H1 (cell line): ENCODE data around the gene CELF2. TPM values are rescaled to one million over a fixed set of nuclear protein-coding genes. Genes with fewer than 3 reads are reported as not detected.

Experiments
- CTCF ChIA-PET: fragments of 300-600 bp; sonication (Branson Sonifier 250); formaldehyde crosslinking; loops from one replicate; lab custom pipeline; 2021; ENCODE audit not compliant: partially characterized antibody; lab: Charles Lee
- POLR2A ChIA-PET: fragments of 300-600 bp; sonication (Branson Sonifier 250); formaldehyde crosslinking; loops from one replicate; lab custom pipeline; 2021; ENCODE audit warnings: inconsistent platforms; ENCODE audit not compliant: partially characterized antibody; lab: Charles Lee
- DNase-seq, 2 experiments: peaks; one replicate each; pipeline versions ENCODE4 v3.0.0 to v3.0.0-alpha.2; 2010 to 2022; ENCODE audit warnings: low spot score in 2 of 2, low read depth in 1 of 2, mixed read lengths in 1 of 2
- FAIRE-seq: peaks from 2 replicates; lab custom pipeline; 2011; peaks lifted over from hg19 to GRCh38; lab: Jason Lieb, UNC
- H2AFZ ChIP-seq: 2 replicates; pipeline ENCODE4 v1.8.1; 2012; ENCODE audit warnings: low read length, inconsistent platforms
- H2AK5ac ChIP-seq: 2 replicates; pipeline ENCODE4 v1.6.1; 2013; ENCODE audit warnings: low read depth, low read length
- H2BK120ac ChIP-seq: replicated peaks from 2 replicates; pipeline ENCODE3; 2013; ENCODE audit warnings: low read depth, low read length, inconsistent platforms
- H2BK12ac ChIP-seq: 2 replicates; pipeline ENCODE4 v1.6.1; 2013; ENCODE audit warnings: low read depth, low read length
- H2BK15ac ChIP-seq: 2 replicates; pipeline ENCODE4 v1.6.1; 2013; ENCODE audit warnings: low read length
- H2BK20ac ChIP-seq: 2 replicates; pipeline ENCODE4 v1.6.1; 2013; ENCODE audit warnings: low read length
- H2BK5ac ChIP-seq: 2 replicates; pipeline ENCODE4 v1.6.1; 2013; ENCODE audit warnings: low read depth, low read length
- H3K14ac ChIP-seq: 2 replicates; pipeline ENCODE4 v1.6.1; 2013; ENCODE audit warnings: inconsistent platforms; ENCODE audit not compliant: insufficient read length
- H3K18ac ChIP-seq: 2 replicates; pipeline ENCODE4 v1.6.1; 2013; ENCODE audit warnings: low read length; ENCODE audit errors: extremely low read depth
- H3K23ac ChIP-seq: 2 replicates; pipeline ENCODE4 v1.6.1; 2013; ENCODE audit warnings: inconsistent platforms; ENCODE audit not compliant: insufficient read length
- H3K23me2 ChIP-seq: 2 replicates; pipeline ENCODE4 v1.6.1; 2013; ENCODE audit warnings: low read depth, low read length
- H3K27ac ChIP-seq: 2 replicates; pipeline ENCODE4 v1.6.1; 2011; ENCODE audit warnings: low read depth, low read length, inconsistent platforms
- H3K27me3 ChIP-seq, 4 experiments: replicated peaks in 1 of 4; 1 replicate in 1 of 4; 2 replicates in 3 of 4; pipeline versions ENCODE4 v1.6.1 to v1.8.1; 2011 to 2013; ENCODE audit warnings: low read length in 3 of 4, mild to moderate bottlenecking in 3 of 4, inconsistent platforms in 2 of 4, mixed read lengths in 2 of 4, moderate library complexity in 1 of 4; ENCODE audit not compliant: control insufficient read depth in 3 of 4, insufficient read depth in 3 of 4; ENCODE audit errors: extremely low read depth in 1 of 4
- H3K36me3 ChIP-seq, 4 experiments: 2 replicates each; pipeline versions ENCODE4 v1.6.1 to v1.8.1; 2011 to 2013; ENCODE audit warnings: mild to moderate bottlenecking in 4 of 4, low read length in 3 of 4, moderate library complexity in 2 of 4, control low read depth in 1 of 4, inconsistent platforms in 1 of 4; ENCODE audit not compliant: insufficient read depth in 4 of 4, control insufficient read depth in 2 of 4
- H3K4ac ChIP-seq: replicated peaks from 2 replicates; pipeline ENCODE3; 2013; ENCODE audit warnings: low read length, low read depth, mixed read lengths, inconsistent platforms; ENCODE audit not compliant: insufficient read length
- H3K4me1 ChIP-seq, 4 experiments: replicated peaks in 1 of 4; 1 replicate in 1 of 4; 2 replicates in 3 of 4; pipeline versions ENCODE4 v1.6.1 to v1.8.1; 2011 to 2013; ENCODE audit warnings: low read length in 3 of 4, inconsistent platforms in 2 of 4, mixed read lengths in 1 of 4; ENCODE audit not compliant: insufficient read depth in 4 of 4, control insufficient read depth in 3 of 4
- H3K4me2 ChIP-seq, 2 experiments: 2 replicates each; pipeline versions ENCODE4 v1.6.1 to v1.8.1; 2011 to 2013; ENCODE audit warnings: low read depth in 2 of 2, low read length in 2 of 2, control low read depth in 1 of 2, inconsistent platforms in 1 of 2, mild to moderate bottlenecking in 1 of 2; ENCODE audit not compliant: insufficient read depth in 1 of 2
- H3K4me3 ChIP-seq, 4 experiments: fragments of 200-600, 300-600 bp in 1 of 4; sonication (generic), shearing (Covaris generic), sonication (Bioruptor Twin) in 1 of 4; 2 replicates each; pipeline versions ENCODE4 v1.5.1 to v1.8.1; 2011 to 2016; ENCODE audit warnings: low read length in 4 of 4, low read depth in 3 of 4, control low read depth in 2 of 4, inconsistent platforms in 2 of 4, mild to moderate bottlenecking in 2 of 4, mixed read lengths in 1 of 4, moderate library complexity in 1 of 4; ENCODE audit not compliant: insufficient read depth in 2 of 4; ENCODE audit errors: extremely low read depth in 1 of 4
- H3K56ac ChIP-seq: replicated peaks from 2 replicates; pipeline ENCODE3; 2013; ENCODE audit warnings: low read depth, mild to moderate bottlenecking, mixed read lengths, low read length, inconsistent platforms; ENCODE audit not compliant: insufficient read length
- H3K79me1 ChIP-seq: 2 replicates; pipeline ENCODE4 v1.6.1; 2013; ENCODE audit warnings: low read depth, low read length, control low read depth
- H3K79me2 ChIP-seq, 2 experiments: 2 replicates each; pipeline versions ENCODE4 v1.6.1 to v1.8.1; 2012 to 2013; ENCODE audit warnings: low read length in 2 of 2, mild to moderate bottlenecking in 2 of 2, inconsistent platforms in 1 of 2; ENCODE audit not compliant: insufficient read depth in 2 of 2, control insufficient read depth in 1 of 2
- H3K9ac ChIP-seq, 4 experiments: replicated peaks in 1 of 4; 1 replicate in 1 of 4; 2 replicates in 3 of 4; pipeline versions ENCODE4 v1.6.1 to v1.8.1; 2011 to 2013; ENCODE audit warnings: low read depth in 3 of 4, low read length in 3 of 4, control low read depth in 2 of 4, mild to moderate bottlenecking in 2 of 4, moderate library complexity in 2 of 4, inconsistent platforms in 1 of 4; ENCODE audit errors: extremely low read depth in 1 of 4
- H3K9me3 ChIP-seq, 2 experiments: 2 replicates each; pipeline versions ENCODE4 v1.6.1 to v1.8.1; 2012 to 2013; ENCODE audit warnings: mild to moderate bottlenecking in 2 of 2, moderate library complexity in 2 of 2, control low read depth in 1 of 2, inconsistent platforms in 1 of 2, low read depth in 1 of 2, low read length in 1 of 2, mixed read lengths in 1 of 2; ENCODE audit not compliant: insufficient read depth in 2 of 2
- H4K20me1 ChIP-seq, 2 experiments: replicated peaks in 1 of 2; 2 replicates each; pipeline versions ENCODE3 to v1.8.1; 2011 to 2013; ENCODE audit warnings: inconsistent platforms in 2 of 2, low read length in 2 of 2, mild to moderate bottlenecking in 1 of 2; ENCODE audit not compliant: insufficient read depth in 2 of 2, control insufficient read depth in 1 of 2
- H4K5ac ChIP-seq: 2 replicates; pipeline ENCODE4 v1.6.1; 2013; ENCODE audit warnings: low read length, low read depth, mixed read lengths, inconsistent platforms; ENCODE audit not compliant: insufficient read length
- H4K8ac ChIP-seq: 2 replicates; pipeline ENCODE4 v1.8.0; 2013; ENCODE audit warnings: mild to moderate bottlenecking, moderate library complexity, low read length, inconsistent platforms; ENCODE audit not compliant: insufficient read depth; ENCODE audit errors: extremely low read depth
- H4K91ac ChIP-seq: replicated peaks from 2 replicates; pipeline ENCODE3; 2013; ENCODE audit warnings: low read length, mixed read lengths, inconsistent platforms; ENCODE audit not compliant: insufficient read length
- ASH2L ChIP-seq: fragments of 200-600, 300-600 bp; sonication (generic); IDR thresholded peaks from one replicate; pipeline ENCODE4 v1.7.1; 2017; ENCODE audit warnings: low read length
- BCL11A ChIP-seq, 2 experiments: IDR thresholded peaks; one replicate each; pipeline ENCODE4 v1.6.1; 2011; ENCODE audit warnings: low read depth in 2 of 2, low read length in 2 of 2, mild to moderate bottlenecking in 2 of 2
- CHD1 ChIP-seq: IDR thresholded peaks from 2 replicates; pipeline ENCODE4 v1.6.1; 2012; ENCODE audit warnings: low read depth, low read length, improper control_type of control experiment
- CHD2 ChIP-seq: IDR thresholded peaks from 2 replicates; pipeline ENCODE4 v1.6.1; 2012; ENCODE audit warnings: low read length, improper control_type of control experiment
- GTF2F1 ChIP-seq: IDR thresholded peaks from 2 replicates; pipeline ENCODE4 v1.6.1; 2012; ENCODE audit warnings: low read depth, low read length, improper control_type of control experiment, borderline replicate concordance
- HDAC6 ChIP-seq: IDR thresholded peaks from one replicate; pipeline ENCODE4 v1.7.1; 2012; ENCODE audit warnings: low read depth, mild to moderate bottlenecking, inconsistent platforms, low read length, moderate library complexity
- JUND ChIP-seq: IDR thresholded peaks from 2 replicates; pipeline ENCODE4 v1.6.1; 2011; ENCODE audit warnings: mild to moderate bottlenecking, improper control_type of control experiment, low read length
- POU5F1 ChIP-seq: IDR thresholded peaks from 2 replicates; pipeline ENCODE4 v1.6.1; 2011; ENCODE audit warnings: low read depth, mild to moderate bottlenecking, low read length, moderate library complexity
- RFX5 ChIP-seq: IDR thresholded peaks from 2 replicates; pipeline ENCODE4 v1.6.1; 2011; ENCODE audit warnings: low read depth, low read length, improper control_type of control experiment, borderline replicate concordance
- WGBS, 2 experiments: shearing (Covaris generic) in 1 of 2; methylation state at CpG; one replicate each; pipeline versions ENCODE4 v1.1.6 to v1.1.7; 2013 to 2015; ENCODE audit warnings: low lambda C conversion rate in 2 of 2, mixed read lengths in 2 of 2, inconsistent platforms in 1 of 2, low coverage in 1 of 2, missing lambda C conversion rate in 1 of 2; ENCODE audit not compliant: insufficient replicate concordance in 2 of 2, insufficient coverage in 1 of 2, insufficient read length in 1 of 2; ENCODE audit errors: extremely low coverage in 1 of 2, missing lambda C conversion rate in 1 of 2; 5-methylcytosine and 5-hydroxymethylcytosine counted together
- polyA plus RNA-seq, 7 experiments: library from polyadenylated mRNA; depleted of rRNA in 3 of 7; stranded (reverse) in 5 of 7; unstranded in 2 of 7; fragments of >200 nt in 5 of 7; fragments of 200-250 nt in 2 of 7; gene quantifications; 1 replicate in 5 of 7; 2 replicates in 1 of 7; 4 replicates in 1 of 7; pipeline versions ENCODE4 v1.2.1 to v1.2.3, GENCODE V29; 2011 to 2013; ENCODE audit warnings: missing spikeins in 2 of 7, mixed read lengths in 2 of 7
- total RNA-seq: library from RNA; stranded (reverse); fragmentation: NEBNext Ultra II Directional; extraction: Animal tissue kit (Norgen Biotek cat#: 25700); gene quantifications from 2 replicates; pipeline ENCODE4 v1.2.1, GENCODE V29; 2021
- TF ChIP-seq, protein P1 (sequence below), 3 experiments: IDR thresholded peaks; 1 replicate in 2 of 3; 2 replicates in 1 of 3; pipeline versions ENCODE4 v1.5.1 to v1.6.1; 2011; ENCODE audit warnings: low read length in 3 of 3, mild to moderate bottlenecking in 3 of 3, inconsistent platforms in 2 of 3, low read depth in 1 of 3, moderate library complexity in 1 of 3; ENCODE audit not compliant: insufficient read depth in 1 of 3; ENCODE audit errors: control extremely low read depth in 1 of 3
- TF ChIP-seq, protein P2 (sequence below): IDR thresholded peaks from 2 replicates; pipeline ENCODE4 v1.6.1; 2012; ENCODE audit warnings: low read length, inconsistent platforms

Gene CELF2
- total and polyA plus RNA-seq, 2 of the 8 experiments (the other 6 are each of a cell fraction or from before 2014, with no cell fraction given) = 18.3 to 22.7 TPM

DNA sequence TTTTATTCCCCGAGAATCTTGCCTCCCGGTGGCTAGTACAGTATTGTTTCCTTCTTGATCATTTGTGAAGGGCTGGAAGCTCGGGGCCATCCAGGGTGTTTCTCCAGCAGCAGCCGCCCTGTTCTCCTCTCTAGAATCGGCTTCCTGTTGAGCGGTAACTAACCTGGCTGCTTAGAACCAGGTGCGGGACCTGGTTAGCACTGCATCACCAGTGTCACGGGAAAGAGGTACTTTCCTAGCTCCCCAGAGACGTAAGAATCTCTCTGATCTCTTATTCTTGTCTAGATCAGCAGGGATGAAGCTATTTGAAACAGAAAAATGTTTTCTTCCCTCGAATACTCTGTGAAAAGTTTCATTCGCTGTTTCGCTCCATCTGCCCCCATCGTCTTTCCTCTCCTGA, 239.2 kb downstream of the CELF2 start:
- Histone ChIP-seq H3K79me1 (no peaks in the 10 kb centered on the region), H3K14ac (no peak overlapping the region), H2AFZ (no peak overlapping the region), H3K4me2 (no peak overlapping the region), H2BK15ac (no peak overlapping the region), H4K20me1 (no peaks in the 10 kb centered on the region), H2BK120ac (no peak overlapping the region), H3K23ac (no peak overlapping the region), H3K9ac (no peak overlapping the region), H2BK20ac (no peak overlapping the region), H3K23me2 (no peaks in the 10 kb centered on the region), H2BK5ac (no peak overlapping the region), H3K4me1 (no peaks in the 10 kb centered on the region), H3K27me3 (no peaks in the 10 kb centered on the region), H2BK12ac (no peak overlapping the region), H3K4me3 (no peak overlapping the region), H2AK5ac (no peak overlapping the region), H3K18ac (no peak overlapping the region), H4K91ac (no peak overlapping the region), H4K5ac (no peak overlapping the region), H3K79me2 (no peaks in the 10 kb centered on the region), H3K56ac (no peak overlapping the region), H3K36me3 (peaks cover 0 to 9% (median 3%) of the 10 kb centered on the region in 4 experiments; a peak in 4 of 8 replicates), H4K8ac (no peak overlapping the region), H3K27ac (no peak overlapping the region), H3K9me3 (no peaks in the 10 kb centered on the region), H3K4ac (no peak overlapping the region)
- no peak for FAIRE-seq
- WGBS, 2 experiments = 87% methylated on average over 13 of the region's 13 CpGs; no CpG with 5 or more reads in 1 of the 2 experiments
- no peak for DNase-seq
- POLR2A ChIA-PET = no interaction called here
- CTCF ChIA-PET = interaction anchor here (0.7 to 1.3 kb wide), 2 partner anchors 91 to 273 kb away, joined by 3 read pairs; no protein-coding TSS in a partner anchor
- TF ChIP-seq JUND (no peak), CHD1 (no peak), GTF2F1 (no peak), ASH2L (no peak), CHD2 (no peak), BCL11A (IDR thresholded peaks at IDR 0.05; ENCODE audit: low read depth in 2 of 2, low read length in 2 of 2) (no peak), POU5F1 (no peak), HDAC6 (no peak), RFX5 (no peak)
- TF ChIP-seq, protein P1, sequence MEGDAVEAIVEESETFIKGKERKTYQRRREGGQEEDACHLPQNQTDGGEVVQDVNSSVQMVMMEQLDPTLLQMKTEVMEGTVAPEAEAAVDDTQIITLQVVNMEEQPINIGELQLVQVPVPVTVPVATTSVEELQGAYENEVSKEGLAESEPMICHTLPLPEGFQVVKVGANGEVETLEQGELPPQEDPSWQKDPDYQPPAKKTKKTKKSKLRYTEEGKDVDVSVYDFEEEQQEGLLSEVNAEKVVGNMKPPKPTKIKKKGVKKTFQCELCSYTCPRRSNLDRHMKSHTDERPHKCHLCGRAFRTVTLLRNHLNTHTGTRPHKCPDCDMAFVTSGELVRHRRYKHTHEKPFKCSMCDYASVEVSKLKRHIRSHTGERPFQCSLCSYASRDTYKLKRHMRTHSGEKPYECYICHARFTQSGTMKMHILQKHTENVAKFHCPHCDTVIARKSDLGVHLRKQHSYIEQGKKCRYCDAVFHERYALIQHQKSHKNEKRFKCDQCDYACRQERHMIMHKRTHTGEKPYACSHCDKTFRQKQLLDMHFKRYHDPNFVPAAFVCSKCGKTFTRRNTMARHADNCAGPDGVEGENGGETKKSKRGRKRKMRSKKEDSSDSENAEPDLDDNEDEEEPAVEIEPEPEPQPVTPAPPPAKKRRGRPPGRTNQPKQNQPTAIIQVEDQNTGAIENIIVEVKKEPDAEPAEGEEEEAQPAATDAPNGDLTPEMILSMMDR (IDR thresholded peaks at IDR 0.05; ENCODE audit: control extremely low read depth in 1 of 3, insufficient read depth in 1 of 3, low read depth in 1 of 3, low read length in 3 of 3) = no peak
- TF ChIP-seq, protein P2, sequence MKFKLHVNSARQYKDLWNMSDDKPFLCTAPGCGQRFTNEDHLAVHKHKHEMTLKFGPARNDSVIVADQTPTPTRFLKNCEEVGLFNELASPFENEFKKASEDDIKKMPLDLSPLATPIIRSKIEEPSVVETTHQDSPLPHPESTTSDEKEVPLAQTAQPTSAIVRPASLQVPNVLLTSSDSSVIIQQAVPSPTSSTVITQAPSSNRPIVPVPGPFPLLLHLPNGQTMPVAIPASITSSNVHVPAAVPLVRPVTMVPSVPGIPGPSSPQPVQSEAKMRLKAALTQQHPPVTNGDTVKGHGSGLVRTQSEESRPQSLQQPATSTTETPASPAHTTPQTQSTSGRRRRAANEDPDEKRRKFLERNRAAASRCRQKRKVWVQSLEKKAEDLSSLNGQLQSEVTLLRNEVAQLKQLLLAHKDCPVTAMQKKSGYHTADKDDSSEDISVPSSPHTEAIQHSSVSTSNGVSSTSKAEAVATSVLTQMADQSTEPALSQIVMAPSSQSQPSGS = no peak
